CD4-positive, alpha-beta T cell treated with Interleukin-17A for 1 hour (primary cell): ENCODE measurements around the gene TAF9B.
"Not testable (repeated sequence)": the region's sequence is repeated elsewhere in the genome, so short reads cannot be mapped to it uniquely, and the experiment has no call there.

Source experiments
- DNase-seq: peaks from one replicate; pipeline ENCODE4 v3.0.0-alpha.2; 2020

The TAF9B gene

GRCh38 chrX:78139160-78140123 is at the start of gene TAF9B:
TSS of gene TAF9B (minus strand) at chrX:78139650. CDS start at chrX:78139611, 39 bp downstream.
- DNase-seq: peak; percentile 89

- no peak for DNase-seq
Observed at GRCh38 chrX:78182881-78183280, 43.4 kb upstream of the TAF9B start.

GRCh38 chrX:78181307-78181706 is 41.9 kb upstream of the TAF9B start:
- DNase-seq: no peak

GRCh38 chrX:78168065-78168464 is 28.6 kb upstream of the TAF9B start:
- DNase-seq: no peak

GRCh38 chrX:78165425-78165824 is 26.0 kb upstream of the TAF9B start:
- no peak for DNase-seq

- not testable (repeated sequence) for DNase-seq
Observed at GRCh38 chrX:78163175-78163574, 23.7 kb upstream of the TAF9B start.

- not testable (repeated sequence) for DNase-seq
Observed at GRCh38 chrX:78160711-78161110, 21.3 kb upstream of the TAF9B start.

- DNase-seq: not testable (repeated sequence)
Observed at GRCh38 chrX:78157846-78158245, 18.4 kb upstream of the TAF9B start.

- not testable (repeated sequence) for DNase-seq
Observed at GRCh38 chrX:78157373-78157772, 17.9 kb upstream of the TAF9B start.

- DNase-seq: not testable (repeated sequence)
Observed at GRCh38 chrX:78147002-78147540, 7.6 kb upstream of the TAF9B start.

- no peak for DNase-seq
Observed at GRCh38 chrX:78140206-78140605, 756 bp upstream of the TAF9B start.

- peak; percentile 39 for DNase-seq
Observed at GRCh38 chrX:78133238-78133960, 6.1 kb downstream of the TAF9B start.

GRCh38 chrX:78131117-78131516 is 8.3 kb downstream of the TAF9B start:
- DNase-seq: no peak

- DNase-seq: no peak
Observed at GRCh38 chrX:78130396-78130795, 9.1 kb downstream of the TAF9B start.

- DNase-seq: no peak
Observed at GRCh38 chrX:78129714-78130113, 9.7 kb downstream of the TAF9B start.

- DNase-seq: not testable (repeated sequence)
Observed at GRCh38 chrX:78125781-78126180, 13.7 kb downstream of the TAF9B start.

GRCh38 chrX:78125148-78125547 is 14.3 kb downstream of the TAF9B start:
- no peak for DNase-seq

- no peak for DNase-seq
Observed at GRCh38 chrX:78124307-78124706, 15.1 kb downstream of the TAF9B start.

GRCh38 chrX:78123190-78123589 is 16.3 kb downstream of the TAF9B start:
- DNase-seq: no peak

- DNase-seq: no peak
Observed at GRCh38 chrX:78119521-78120227, 19.8 kb downstream of the TAF9B start.

- no peak for DNase-seq
Observed at GRCh38 chrX:78118628-78119027, 20.8 kb downstream of the TAF9B start.

- DNase-seq: no peak
Observed at GRCh38 chrX:78116766-78117165, 22.7 kb downstream of the TAF9B start.

- no peak for DNase-seq
Observed at GRCh38 chrX:78116365-78116764, 23.1 kb downstream of the TAF9B start.
